ENCODE measurements around the gene CKAP2.
"Not testable (repeated sequence)": the region's sequence is repeated elsewhere in the genome, so short reads cannot be mapped to it uniquely, and the experiment has no call there.

The CKAP2 gene, protein sequence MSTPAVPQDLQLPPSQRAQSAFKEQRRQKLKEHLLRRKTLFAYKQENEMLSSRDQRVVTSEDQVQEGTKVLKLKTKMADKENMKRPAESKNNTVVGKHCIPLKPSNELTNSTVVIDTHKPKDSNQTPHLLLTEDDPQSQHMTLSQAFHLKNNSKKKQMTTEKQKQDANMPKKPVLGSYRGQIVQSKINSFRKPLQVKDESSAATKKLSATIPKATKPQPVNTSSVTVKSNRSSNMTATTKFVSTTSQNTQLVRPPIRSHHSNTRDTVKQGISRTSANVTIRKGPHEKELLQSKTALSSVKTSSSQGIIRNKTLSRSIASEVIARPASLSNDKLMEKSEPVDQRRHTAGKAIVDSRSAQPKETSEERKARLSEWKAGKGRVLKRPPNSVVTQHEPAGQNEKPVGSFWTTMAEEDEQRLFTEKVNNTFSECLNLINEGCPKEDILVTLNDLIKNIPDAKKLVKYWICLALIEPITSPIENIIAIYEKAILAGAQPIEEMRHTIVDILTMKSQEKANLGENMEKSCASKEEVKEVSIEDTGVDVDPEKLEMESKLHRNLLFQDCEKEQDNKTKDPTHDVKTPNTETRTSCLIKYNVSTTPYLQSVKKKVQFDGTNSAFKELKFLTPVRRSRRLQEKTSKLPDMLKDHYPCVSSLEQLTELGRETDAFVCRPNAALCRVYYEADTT
- long read RNA-seq, donor 1, transcript CKAP2-201 (9 exons, 3,375 nt): major isoform, 5 of 6 reads
- long read RNA-seq, donor 1, partial matches to known transcripts: 0 of 6 reads
- long read RNA-seq, donor 1, other reads (novel, unspliced or antisense): 0 of 6 reads
- long read RNA-seq, donor 2, partial matches to known transcripts: 0 of 4 reads
- long read RNA-seq, donor 2, other reads (novel, unspliced or antisense): 0 of 4 reads
- long read RNA-seq, donor 3, partial matches to known transcripts: 11 of 14 reads
- long read RNA-seq, donor 3, other reads (novel, unspliced or antisense): 0 of 14 reads
- long read RNA-seq, donor 4, transcript CKAP2-201 (9 exons, 3,375 nt): major isoform, 6 of 26 reads
- long read RNA-seq, donor 4, partial matches to known transcripts: 16 of 26 reads
- long read RNA-seq, donor 4, other reads (novel, unspliced or antisense): 0 of 26 reads
- long read RNA-seq, donor 5, transcript CKAP2-201 (9 exons, 3,375 nt): major isoform, 6 of 25 reads
- long read RNA-seq, donor 5, partial matches to known transcripts: 11 of 25 reads
- long read RNA-seq, donor 5, other reads (novel, unspliced or antisense): 0 of 25 reads
- long read RNA-seq, donor 6, transcript CKAP2-201 (9 exons, 3,375 nt): major isoform, 5 of 11 reads
- long read RNA-seq, donor 6, partial matches to known transcripts: 5 of 11 reads
- long read RNA-seq, donor 6, other reads (novel, unspliced or antisense): 0 of 11 reads
- long read RNA-seq, donor 7, partial matches to known transcripts: 32 of 36 reads
- long read RNA-seq, donor 7, other reads (novel, unspliced or antisense): 0 of 36 reads
- long read RNA-seq, donor 8, transcript CKAP2-201 (9 exons, 3,375 nt): major isoform, 7 of 9 reads
- long read RNA-seq, donor 8, partial matches to known transcripts: 0 of 9 reads
- long read RNA-seq, donor 8, other reads (novel, unspliced or antisense): 0 of 9 reads

GRCh38 chr13:52454820-52455676, at the start of gene CKAP2:
Gene CKAP2 (plus strand): TSS chr13:52455478. CDS start chr13:52455557, 79 bp downstream.
- peak; percentile 94 for DNase-seq

DNA sequence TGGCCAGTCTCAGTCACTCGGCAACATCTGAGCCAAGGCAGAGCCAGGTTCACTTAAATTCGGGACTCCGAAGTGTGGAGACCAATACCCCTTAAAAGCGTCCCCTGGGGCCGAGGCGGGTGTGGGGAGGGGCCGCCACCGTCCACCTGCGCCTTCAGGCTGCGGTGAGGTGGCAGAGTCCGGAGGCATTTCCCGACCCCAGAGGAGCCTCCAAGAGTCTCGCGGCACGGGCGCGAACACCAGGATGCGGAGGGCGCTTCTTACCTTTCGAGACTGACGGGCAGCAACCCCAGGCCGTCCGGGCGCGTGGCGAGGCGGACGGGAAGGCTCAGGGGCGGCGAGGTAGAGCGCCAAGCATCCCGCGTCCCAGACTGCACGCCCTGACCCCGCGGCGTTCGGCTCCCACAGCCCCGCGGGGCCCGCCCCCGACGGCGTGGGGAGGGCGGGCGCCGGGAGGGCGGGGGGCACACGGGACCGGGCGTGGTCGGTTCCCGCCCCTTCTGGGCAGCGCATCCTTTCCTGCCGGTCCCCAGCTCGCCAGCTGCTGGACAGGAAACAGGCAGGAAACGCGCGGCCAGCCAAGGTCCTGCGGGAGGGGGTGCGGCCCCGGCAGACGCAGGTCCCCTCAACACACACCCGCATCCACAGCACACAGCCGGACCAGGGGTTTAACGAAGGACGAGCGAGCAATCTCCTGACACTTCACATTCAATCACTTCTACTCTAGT, 49.3 kb upstream of the CKAP2 start, which contains the start of gene THSD1:
TSS of gene THSD1 (minus strand) at position 406 of the 728 bp plus-strand sequence. CDS start 3,572 bp downstream, outside the sequence.
- peak; percentile 49 for DNase-seq

DNA sequence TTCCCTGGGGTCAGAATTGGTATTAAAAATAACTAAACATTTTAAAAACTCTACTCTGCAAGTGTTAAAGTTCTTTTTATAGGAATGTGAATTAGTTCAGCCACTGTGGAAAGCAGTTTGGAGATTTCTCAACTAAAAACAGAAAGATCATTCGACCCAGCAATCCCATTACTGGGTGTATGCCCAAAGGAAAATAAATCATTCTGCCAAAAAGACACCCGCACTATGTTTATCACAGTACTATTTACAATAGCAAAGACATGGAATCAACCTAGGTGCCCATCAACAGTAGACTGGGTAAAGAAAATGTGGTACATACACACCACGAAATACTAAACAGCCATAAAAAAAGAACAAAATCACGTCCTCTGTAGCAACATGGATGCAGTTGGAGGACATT, 48.6 kb upstream of the CKAP2 start:
- no peak for DNase-seq

DNA sequence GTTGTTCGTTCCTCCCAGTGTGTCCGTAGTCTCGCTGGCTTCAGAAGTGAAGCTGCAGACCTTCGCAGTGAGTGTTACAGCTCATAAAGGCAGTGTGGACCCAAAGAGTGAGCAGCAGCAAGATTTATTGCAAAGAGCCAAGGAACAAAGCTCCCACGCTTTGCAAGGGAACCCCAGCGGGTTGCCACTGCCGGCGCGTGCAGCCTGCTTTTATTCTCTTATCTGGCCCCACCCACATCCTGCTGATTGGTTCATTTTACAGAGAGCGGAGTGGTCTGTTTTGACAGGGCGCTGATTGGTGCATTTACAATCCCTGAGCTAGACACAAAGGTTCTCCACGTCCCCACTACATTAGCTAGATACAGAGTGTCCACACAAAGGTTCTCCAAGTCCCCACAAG, 47.8 kb upstream of the CKAP2 start:
- DNase-seq: not testable (repeated sequence)

DNA sequence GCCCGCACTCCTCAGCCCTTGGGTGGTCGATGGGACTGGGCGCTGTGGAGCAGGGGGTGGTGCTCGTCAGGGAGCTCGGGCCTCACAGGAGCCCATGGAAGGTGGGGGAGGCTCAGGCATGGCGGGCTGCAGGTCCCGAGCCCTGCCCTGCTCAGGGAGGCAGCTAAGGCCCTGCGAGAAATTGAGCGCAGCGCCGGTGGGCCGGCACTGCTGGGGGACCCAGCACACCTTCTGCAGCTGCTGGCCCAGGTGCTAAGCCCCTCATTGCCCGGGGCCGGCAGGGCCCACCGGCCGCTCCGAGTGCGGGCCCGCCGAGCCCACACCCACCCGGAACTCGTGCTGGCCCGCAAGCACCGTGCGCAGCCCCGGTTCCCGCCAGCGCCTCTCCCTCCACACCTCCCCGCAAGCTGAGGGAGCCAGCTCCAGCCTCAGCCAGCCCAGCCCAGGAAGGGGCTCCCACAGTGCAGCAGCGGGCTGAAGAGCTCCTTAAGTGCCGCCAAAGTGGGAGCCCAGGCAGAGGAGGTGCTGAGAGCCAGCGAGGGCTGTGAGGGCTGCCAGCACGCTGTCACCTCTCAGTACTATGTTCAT, 47.1 kb upstream of the CKAP2 start:
- not testable (repeated sequence) for DNase-seq

GRCh38 chr13:52411629-52412028, 43.6 kb upstream of the CKAP2 start:
- DNase-seq: no peak

GRCh38 chr13:52412128-52412527, 43.1 kb upstream of the CKAP2 start:
- no peak for DNase-seq

DNA sequence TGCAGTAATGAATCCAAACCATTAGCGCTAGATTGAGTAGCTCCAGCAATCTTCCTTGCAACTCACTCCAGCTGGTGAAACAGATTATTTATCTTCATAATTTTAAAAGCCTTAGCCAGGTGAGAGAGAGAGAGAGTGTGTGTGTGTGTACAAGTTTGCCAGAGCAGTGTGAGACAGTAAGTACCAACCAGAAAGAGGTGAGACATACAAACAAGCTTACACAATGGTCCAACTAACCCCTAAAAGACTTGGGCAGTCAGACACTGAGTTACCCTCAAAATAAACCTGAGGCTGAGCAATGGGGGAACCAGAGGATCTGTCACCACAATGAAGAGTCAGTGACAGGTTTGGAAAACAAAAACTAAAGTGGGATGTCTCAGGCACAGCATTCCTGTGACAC, 41.2 kb upstream of the CKAP2 start:
- no peak for DNase-seq

GRCh38 chr13:52414963-52415362, 40.3 kb upstream of the CKAP2 start:
- no peak for DNase-seq

- DNase-seq: no peak
Measured at GRCh38 chr13:52419080-52419479, 36.2 kb upstream of the CKAP2 start.

DNA sequence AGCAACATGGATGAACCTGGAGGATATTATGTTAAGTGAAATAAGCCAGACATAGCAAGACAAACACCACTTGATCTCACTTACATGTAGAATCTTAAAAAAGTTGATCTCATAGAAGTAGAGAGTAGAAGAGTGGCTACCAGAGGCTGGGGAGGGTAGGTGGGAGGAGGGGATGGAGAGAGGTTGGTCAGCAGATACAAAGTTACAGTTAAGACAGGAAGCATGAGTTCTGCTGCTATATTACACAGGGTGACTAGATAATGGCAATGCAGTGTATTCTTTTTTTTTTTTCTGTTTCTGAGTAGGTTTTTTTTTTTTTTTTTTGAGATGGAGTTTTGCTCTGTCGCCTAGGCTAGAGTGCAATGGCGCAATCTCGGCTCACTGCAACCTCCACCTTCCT, 34.1 kb upstream of the CKAP2 start:
- no peak for DNase-seq

- DNase-seq: no peak
Measured at GRCh38 chr13:52428295-52428694, 27.0 kb upstream of the CKAP2 start.

- no peak for DNase-seq
Measured at GRCh38 chr13:52432456-52432855, 22.8 kb upstream of the CKAP2 start.

GRCh38 chr13:52446265-52446664, 9.0 kb upstream of the CKAP2 start:
- DNase-seq: no peak

GRCh38 chr13:52447354-52447753, 7.9 kb upstream of the CKAP2 start:
- DNase-seq: no peak

- no peak for DNase-seq
Measured at GRCh38 chr13:52447815-52448552, 7.3 kb upstream of the CKAP2 start.

GRCh38 chr13:52449331-52450011, 5.8 kb upstream of the CKAP2 start:
- DNase-seq: peak; percentile 21
